ENCODE data around the gene ABR.
"Not testable (repeated sequence)": the region's sequence is repeated elsewhere in the genome, so short reads cannot be mapped to it uniquely, and the experiment has no call there.

The ABR gene

GRCh38 chr17:976312-976711 lies 203.5 kb downstream of the ABR start:
- Histone ChIP-seq H4K20me1 (ENCODE audit: insufficient read depth, low read length) (no peaks in the 10 kb centered on the region; the same call in 1 of the 2 replicates), H3K36me3 (ENCODE audit: insufficient read depth, low read length) (no peaks in the 10 kb centered on the region), H3K9me3 (ENCODE audit: insufficient read depth, low read length, severe bottlenecking) (no peaks in the 10 kb centered on the region), H3K4me3 (ENCODE audit: low read depth in 1 of 2, low read length in 2 of 2) (no peak overlapping the region), H3K27ac (ENCODE audit: low read length) (no peak overlapping the region), H3K4me1 (ENCODE audit: insufficient read depth, low read length) (peaks cover 24% of the 10 kb centered on the region), H3K27me3 (ENCODE audit: insufficient read depth, low read length, poor library complexity) (peaks cover 23% of the 10 kb centered on the region), H3K9ac (ENCODE audit: low read depth, low read length) (no peak overlapping the region), H2AFZ (ENCODE audit: low read depth, low read length) (no peak overlapping the region), H3K79me2 (ENCODE audit: insufficient read depth, low read length) (no peaks in the 10 kb centered on the region), H3K4me2 (ENCODE audit: insufficient read depth, low read length) (no peak overlapping the region)
- no peak for DNase-seq
- ATAC-seq (ENCODE audit: insufficient read depth, low read depth): no peak
- no peak for TF ChIP-seq EZH2 (IDR thresholded peaks at IDR 0.05; ENCODE audit: borderline replicate concordance, low read depth, low read length, severe bottlenecking)
- TF ChIP-seq, protein P1, sequence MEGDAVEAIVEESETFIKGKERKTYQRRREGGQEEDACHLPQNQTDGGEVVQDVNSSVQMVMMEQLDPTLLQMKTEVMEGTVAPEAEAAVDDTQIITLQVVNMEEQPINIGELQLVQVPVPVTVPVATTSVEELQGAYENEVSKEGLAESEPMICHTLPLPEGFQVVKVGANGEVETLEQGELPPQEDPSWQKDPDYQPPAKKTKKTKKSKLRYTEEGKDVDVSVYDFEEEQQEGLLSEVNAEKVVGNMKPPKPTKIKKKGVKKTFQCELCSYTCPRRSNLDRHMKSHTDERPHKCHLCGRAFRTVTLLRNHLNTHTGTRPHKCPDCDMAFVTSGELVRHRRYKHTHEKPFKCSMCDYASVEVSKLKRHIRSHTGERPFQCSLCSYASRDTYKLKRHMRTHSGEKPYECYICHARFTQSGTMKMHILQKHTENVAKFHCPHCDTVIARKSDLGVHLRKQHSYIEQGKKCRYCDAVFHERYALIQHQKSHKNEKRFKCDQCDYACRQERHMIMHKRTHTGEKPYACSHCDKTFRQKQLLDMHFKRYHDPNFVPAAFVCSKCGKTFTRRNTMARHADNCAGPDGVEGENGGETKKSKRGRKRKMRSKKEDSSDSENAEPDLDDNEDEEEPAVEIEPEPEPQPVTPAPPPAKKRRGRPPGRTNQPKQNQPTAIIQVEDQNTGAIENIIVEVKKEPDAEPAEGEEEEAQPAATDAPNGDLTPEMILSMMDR (IDR thresholded peaks at IDR 0.05; ENCODE audit: borderline replicate concordance, extremely low read depth, low read length, poor library complexity, severe bottlenecking): no peak

DNA sequence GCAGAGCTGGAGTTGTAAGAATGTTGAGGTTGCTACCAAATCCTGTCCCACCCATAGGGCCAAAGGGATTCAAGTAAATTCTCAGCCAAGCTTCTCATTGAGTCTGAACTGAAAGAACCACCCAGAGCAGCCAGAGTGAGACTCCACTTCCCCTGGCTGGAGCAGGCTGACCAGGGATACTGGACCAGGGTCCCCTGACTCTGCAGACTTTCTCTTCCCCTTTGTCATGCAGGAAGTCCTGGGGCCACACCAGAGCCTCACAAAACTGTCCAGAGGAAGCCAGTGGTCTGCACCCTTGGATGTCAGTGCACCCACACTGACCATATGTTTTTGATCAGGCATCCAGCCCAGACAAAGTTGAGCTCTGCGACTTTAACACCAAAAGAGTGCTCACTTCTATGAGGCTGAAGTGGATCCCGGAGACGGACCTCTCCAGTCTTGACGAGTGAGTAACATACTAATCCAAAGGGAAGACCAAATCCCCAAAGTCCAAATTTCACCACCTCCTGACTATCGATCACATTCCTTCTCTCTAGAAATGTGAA lies 204.3 kb downstream of the ABR start:
- peaks cover 15% of the 10 kb centered on the region for H3K4me1 ChIP-seq (ENCODE audit: insufficient read depth, low read length)
- no peak for DNase-seq
- H3K9ac ChIP-seq (ENCODE audit: low read depth, low read length): no peak overlapping the region
- H3K9me3 ChIP-seq (ENCODE audit: insufficient read depth, low read length, severe bottlenecking): no peaks in the 10 kb centered on the region
- no peak overlapping the region for H3K4me2 ChIP-seq (ENCODE audit: insufficient read depth, low read length)
- TF ChIP-seq, protein P1 (IDR thresholded peaks at IDR 0.05; ENCODE audit: borderline replicate concordance, extremely low read depth, low read length, poor library complexity, severe bottlenecking): no peak
- TF ChIP-seq EZH2 (IDR thresholded peaks at IDR 0.05; ENCODE audit: borderline replicate concordance, low read depth, low read length, severe bottlenecking): no peak
- no peaks in the 10 kb centered on the region for H3K36me3 ChIP-seq (ENCODE audit: insufficient read depth, low read length)
- no peak overlapping the region for H3K4me3 ChIP-seq (ENCODE audit: low read depth in 1 of 2, low read length in 2 of 2)
- H3K79me2 ChIP-seq (ENCODE audit: insufficient read depth, low read length): no peaks in the 10 kb centered on the region
- no peak overlapping the region for H3K27ac ChIP-seq (ENCODE audit: low read length)
- H4K20me1 ChIP-seq (ENCODE audit: insufficient read depth, low read length): no peaks in the 10 kb centered on the region; the same call in 1 of the 2 replicates
- no peak overlapping the region for H2AFZ ChIP-seq (ENCODE audit: low read depth, low read length)
- no peak for ATAC-seq (ENCODE audit: insufficient read depth, low read depth)
- H3K27me3 ChIP-seq (ENCODE audit: insufficient read depth, low read length, poor library complexity): peaks cover 23% of the 10 kb centered on the region

GRCh38 chr17:974778-975177 lies 205.0 kb downstream of the ABR start:
- H3K9me3 ChIP-seq (ENCODE audit: insufficient read depth, low read length, severe bottlenecking); H3K27ac ChIP-seq (ENCODE audit: low read length); H3K9ac ChIP-seq (ENCODE audit: low read depth, low read length); DNase-seq; H3K36me3 ChIP-seq (ENCODE audit: insufficient read depth, low read length); H3K4me1 ChIP-seq (ENCODE audit: insufficient read depth, low read length); H4K20me1 ChIP-seq (ENCODE audit: insufficient read depth, low read length); H2AFZ ChIP-seq (ENCODE audit: low read depth, low read length); H3K4me3 ChIP-seq (ENCODE audit: low read depth in 1 of 2, low read length in 2 of 2); H3K79me2 ChIP-seq (ENCODE audit: insufficient read depth, low read length); ATAC-seq (ENCODE audit: insufficient read depth, low read depth); H3K4me2 ChIP-seq (ENCODE audit: insufficient read depth, low read length): not testable (repeated sequence)
- peaks cover 23% of the 10 kb centered on the region for H3K27me3 ChIP-seq (ENCODE audit: insufficient read depth, low read length, poor library complexity)

GRCh38 chr17:973053-973452 lies 206.7 kb downstream of the ABR start:
- Histone ChIP-seq H3K27me3 (ENCODE audit: insufficient read depth, low read length, poor library complexity) (peaks cover 19% of the 10 kb centered on the region), H3K4me1 (ENCODE audit: insufficient read depth, low read length) (no peaks in the 10 kb centered on the region), H3K9ac (ENCODE audit: low read depth, low read length) (no peak overlapping the region), H3K9me3 (ENCODE audit: insufficient read depth, low read length, severe bottlenecking) (no peaks in the 10 kb centered on the region), H3K36me3 (ENCODE audit: insufficient read depth, low read length) (no peaks in the 10 kb centered on the region), H4K20me1 (ENCODE audit: insufficient read depth, low read length) (no peaks in the 10 kb centered on the region), H2AFZ (ENCODE audit: low read depth, low read length) (no peak overlapping the region), H3K79me2 (ENCODE audit: insufficient read depth, low read length) (no peaks in the 10 kb centered on the region), H3K4me2 (ENCODE audit: insufficient read depth, low read length) (no peak overlapping the region), H3K4me3 (ENCODE audit: low read depth in 1 of 2, low read length in 2 of 2) (no peak overlapping the region), H3K27ac (ENCODE audit: low read length) (no peak overlapping the region)
- DNase-seq (no peak), ATAC-seq (ENCODE audit: insufficient read depth, low read depth) (no peak)
- TF ChIP-seq EZH2 (IDR thresholded peaks at IDR 0.05; ENCODE audit: borderline replicate concordance, low read depth, low read length, severe bottlenecking): no peak
- TF ChIP-seq, protein P1 (IDR thresholded peaks at IDR 0.05; ENCODE audit: borderline replicate concordance, extremely low read depth, low read length, poor library complexity, severe bottlenecking): no peak

- H3K9ac ChIP-seq (ENCODE audit: low read depth, low read length); H3K4me2 ChIP-seq (ENCODE audit: insufficient read depth, low read length); H2AFZ ChIP-seq (ENCODE audit: low read depth, low read length); H3K9me3 ChIP-seq (ENCODE audit: insufficient read depth, low read length, severe bottlenecking); H3K4me1 ChIP-seq (ENCODE audit: insufficient read depth, low read length); ATAC-seq (ENCODE audit: insufficient read depth, low read depth); H3K27ac ChIP-seq (ENCODE audit: low read length); H4K20me1 ChIP-seq (ENCODE audit: insufficient read depth, low read length); H3K79me2 ChIP-seq (ENCODE audit: insufficient read depth, low read length); H3K4me3 ChIP-seq (ENCODE audit: low read depth in 1 of 2, low read length in 2 of 2); H3K36me3 ChIP-seq (ENCODE audit: insufficient read depth, low read length); DNase-seq: not testable (repeated sequence)
- H3K27me3 ChIP-seq (ENCODE audit: insufficient read depth, low read length, poor library complexity): peaks cover 10% of the 10 kb centered on the region
Observed at GRCh38 chr17:971861-972260, 207.9 kb downstream of the ABR start.

Measured in DND-41 (cell line).